CD14-positive monocyte (primary cell): ENCODE measurements around the gene MIF. TPM values are rescaled to one million over a fixed set of nuclear protein-coding genes. Genes with fewer than 3 reads are reported as not detected.
A peak's percentile ranks its signal among the peaks of the same experiment; 100 is the strongest.
"Not testable (repeated sequence)": the region's sequence is repeated elsewhere in the genome, so short reads cannot be mapped to it uniquely, and the experiment has no call there.

Experiments
- DNase-seq, 3 donors: peaks; one replicate each; pipeline ENCODE4 v3.0.0-alpha.2; 2011 to 2022
- H2AFZ ChIP-seq: 2 replicates; pipeline ENCODE4 v1.6.0; 2012; ENCODE audit warnings: mild to moderate bottlenecking, low read depth, low read length, inconsistent platforms; ENCODE audit not compliant: insufficient read depth, poor library complexity, severe bottlenecking
- H3K27ac ChIP-seq, 2 donors: 1 replicate in 1 of 2; 2 replicates in 1 of 2; pipeline ENCODE4 v1.5.1; 2012 to 2013; ENCODE audit warnings: low read length in 2 of 2, control low read depth in 1 of 2, inconsistent platforms in 1 of 2, low read depth in 1 of 2, mild to moderate bottlenecking in 1 of 2
- H3K27me3 ChIP-seq, 2 donors: one replicate each; pipeline versions ENCODE4 v1.6.0 to v1.6.1; 2011 to 2013; ENCODE audit warnings: low read length in 2 of 2; ENCODE audit not compliant: control insufficient read depth in 2 of 2, insufficient read depth in 2 of 2
- H3K36me3 ChIP-seq, 2 donors: replicated peaks in 1 of 2; 1 replicate in 1 of 2; 2 replicates in 1 of 2; pipeline versions ENCODE4 v1.5.1 to v1.6.1; 2012 to 2013; ENCODE audit warnings: low read length in 2 of 2, control low read depth in 1 of 2, inconsistent platforms in 1 of 2, mild to moderate bottlenecking in 1 of 2; ENCODE audit not compliant: insufficient read depth in 2 of 2, control insufficient read depth in 1 of 2
- H3K4me1 ChIP-seq, 2 donors: 1 replicate in 1 of 2; 2 replicates in 1 of 2; pipeline versions ENCODE4 v1.5.1 to v1.6.1; 2012 to 2013; ENCODE audit warnings: low read length in 2 of 2, control low read depth in 1 of 2, inconsistent platforms in 1 of 2, mild to moderate bottlenecking in 1 of 2, moderate library complexity in 1 of 2; ENCODE audit not compliant: insufficient read depth in 2 of 2, control insufficient read depth in 1 of 2
- H3K4me2 ChIP-seq: replicated peaks from 2 replicates; pipeline ENCODE3; 2012; ENCODE audit warnings: low read length, moderate library complexity, mild to moderate bottlenecking; ENCODE audit not compliant: poor library complexity, severe bottlenecking; ENCODE audit errors: extremely low read depth
- H3K4me3 ChIP-seq, 3 experiments: fragments of 200-600 bp in 1 of 3; sonication (generic) in 1 of 3; replicated peaks in 1 of 3; 1 replicate in 2 of 3; 2 replicates in 1 of 3; pipeline ENCODE4 v1.5.1; 2011 to 2013; ENCODE audit warnings: low read length in 3 of 3, mild to moderate bottlenecking in 3 of 3, control low read depth in 2 of 3, low read depth in 2 of 3, inconsistent platforms in 1 of 3, moderate library complexity in 1 of 3
- H3K79me2 ChIP-seq: 2 replicates; pipeline ENCODE4 v1.6.0; 2012; ENCODE audit warnings: mild to moderate bottlenecking, control low read depth, inconsistent platforms, low read length, moderate library complexity; ENCODE audit not compliant: insufficient read depth
- H3K9ac ChIP-seq: 2 replicates; pipeline ENCODE4 v1.6.0; 2017; ENCODE audit warnings: low read length, mild to moderate bottlenecking; ENCODE audit not compliant: insufficient read depth, poor library complexity, severe bottlenecking
- H3K9me3 ChIP-seq, 2 donors: replicated peaks in 1 of 2; 1 replicate in 1 of 2; 2 replicates in 1 of 2; pipeline versions ENCODE4 v1.5.1 to v1.6.1; 2012 to 2013; ENCODE audit warnings: low read length in 2 of 2, control low read depth in 1 of 2; ENCODE audit not compliant: control insufficient read depth in 1 of 2, insufficient read depth in 1 of 2
- H4K20me1 ChIP-seq: 2 replicates; pipeline ENCODE4 v1.6.0; 2012; ENCODE audit warnings: mild to moderate bottlenecking, low read length, control low read depth, moderate library complexity; ENCODE audit not compliant: insufficient read depth
- H3K27ac Mint-ChIP-seq, 7 donors: one replicate each; pipeline ENCODE4 v1.8.0; 2020; ENCODE audit warnings: mild to moderate bottlenecking in 7 of 7, mixed read lengths in 7 of 7, moderate library complexity in 6 of 7, inconsistent platforms in 2 of 7
- H3K27me3 Mint-ChIP-seq, 3 donors: one replicate each; pipeline ENCODE4 v1.8.0; 2021 to 2022; ENCODE audit warnings: low read depth in 3 of 3, mild to moderate bottlenecking in 3 of 3, mixed read lengths in 3 of 3, moderate library complexity in 3 of 3, inconsistent platforms in 1 of 3
- H3K36me3 Mint-ChIP-seq, 2 donors: one replicate each; pipeline ENCODE4 v1.8.0; 2020; ENCODE audit warnings: mixed read lengths in 2 of 2, inconsistent platforms in 1 of 2, mild to moderate bottlenecking in 1 of 2
- H3K4me1 Mint-ChIP-seq: one replicate; pipeline ENCODE4 v1.8.0; 2020; ENCODE audit warnings: mild to moderate bottlenecking, mixed read lengths
- H3K4me3 Mint-ChIP-seq, 2 donors: one replicate each; pipeline ENCODE4 v1.8.0; 2020; ENCODE audit warnings: mild to moderate bottlenecking in 2 of 2, mixed read lengths in 2 of 2, moderate library complexity in 1 of 2
- H3K9me3 Mint-ChIP-seq, 7 donors: one replicate each; pipeline ENCODE4 v1.8.0; 2020 to 2022; ENCODE audit warnings: mixed read lengths in 7 of 7, mild to moderate bottlenecking in 6 of 7, moderate library complexity in 6 of 7, inconsistent platforms in 2 of 7
- CTCF ChIP-seq: fragments of 200-600 bp; IDR thresholded peaks from one replicate; pipeline ENCODE4 v1.8.0; 2022; ENCODE audit warnings: antibody characterized with exemption, mild to moderate bottlenecking
- WGBS: methylation state at CpG from one replicate; pipeline ENCODE4 v1.1.5; 2013; ENCODE audit warnings: missing lambda C conversion rate; ENCODE audit not compliant: insufficient coverage; 5-methylcytosine and 5-hydroxymethylcytosine counted together
- intact Hi-C, 2 donors: fragments of 100-400 bp; cut with micrococcal nuclease; formaldehyde crosslinking; loops; one replicate each; pipeline versions ENCODE4 v1.15.0 to v1.15.1; 2023
- polyA plus RNA-seq, 3 donors: library from polyadenylated mRNA; depleted of rRNA in 1 of 3; unstranded in 2 of 3; stranded (reverse) in 1 of 3; fragments of 300-500 nt in 2 of 3; fragments of >200 nt in 1 of 3; fragmentation: Illumina TruSeq in 2 of 3; gene quantifications; 1 replicate in 2 of 3; 2 replicates in 1 of 3; pipeline ENCODE4 v1.2.3, GENCODE V29; 2012 to 2021

The MIF gene
- polyA plus RNA-seq, 3 donors = 66.4 to 390 (median 338) TPM

GRCh38 chr22:23858484-23858815, 35.7 kb upstream of the MIF start:
- H3K27ac ChIP-seq = no peak overlapping the region
- DNase-seq = no peak
- H3K4me3 Mint-ChIP-seq = peak overlapping the region; percentile 90 to 97
- H3K9me3 Mint-ChIP-seq = no peaks in the 10 kb centered on the region
- H4K20me1 ChIP-seq = no peaks in the 10 kb centered on the region
- peaks cover 0 to 5% (median 2%) of the 10 kb centered on the region in 3 donors for H3K27me3 Mint-ChIP-seq
- H3K4me1 Mint-ChIP-seq = peaks cover 16% of the 10 kb centered on the region
- H3K27ac Mint-ChIP-seq = peak overlapping the region in 5 of 7 donors; percentile 25 to 89 (median 58)
- peak overlapping the region; percentile 99 for H2AFZ ChIP-seq
- peak overlapping the region in 2 of 3 experiments; percentile 60 to 89 for H3K4me3 ChIP-seq
- H3K9ac ChIP-seq = peak overlapping the region; percentile 77
- peak overlapping the region; percentile 100 for H3K4me2 ChIP-seq
- no peaks in the 10 kb centered on the region for H3K27me3 ChIP-seq
- peaks cover 16 to 18% of the 10 kb centered on the region in 2 donors for H3K4me1 ChIP-seq
- intact Hi-C loops = no loop called here
- H3K36me3 Mint-ChIP-seq = no peaks in the 10 kb centered on the region
- H3K79me2 ChIP-seq = no peaks in the 10 kb centered on the region
- no CpG with 5 or more reads among the region's 7 CpGs for WGBS
- no peaks in the 10 kb centered on the region for H3K36me3 ChIP-seq
- H3K9me3 ChIP-seq = no peaks in the 10 kb centered on the region
- TF ChIP-seq CTCF = no peak

- no CpG with 5 or more reads among the region's 4 CpGs for WGBS
- no peaks in the 10 kb centered on the region for H3K27me3 ChIP-seq
- peaks cover 16% of the 10 kb centered on the region for H3K4me1 Mint-ChIP-seq
- no peaks in the 10 kb centered on the region for H3K9me3 Mint-ChIP-seq
- no peaks in the 10 kb centered on the region for H4K20me1 ChIP-seq
- no peak overlapping the region for H2AFZ ChIP-seq
- H3K27ac Mint-ChIP-seq = no peak overlapping the region
- no peaks in the 10 kb centered on the region for H3K36me3 Mint-ChIP-seq
- no peak overlapping the region for H3K4me2 ChIP-seq
- intact Hi-C loops = no loop called here
- peaks cover 16 to 18% of the 10 kb centered on the region in 2 donors for H3K4me1 ChIP-seq
- no peaks in the 10 kb centered on the region for H3K36me3 ChIP-seq
- H3K9ac ChIP-seq = no peak overlapping the region
- no peak overlapping the region for H3K4me3 Mint-ChIP-seq
- TF ChIP-seq CTCF = no peak
- H3K4me3 ChIP-seq = no peak overlapping the region
- H3K27me3 Mint-ChIP-seq = peaks cover 0 to 5% (median 2%) of the 10 kb centered on the region in 3 donors
- DNase-seq = no peak
- no peaks in the 10 kb centered on the region for H3K9me3 ChIP-seq
- no peaks in the 10 kb centered on the region for H3K79me2 ChIP-seq
- H3K27ac ChIP-seq = no peak overlapping the region
Measured at GRCh38 chr22:23859201-23859600, 35.0 kb upstream of the MIF start.

GRCh38 chr22:23860187-23860586, 34.0 kb upstream of the MIF start:
- H3K4me3 ChIP-seq, H3K27me3 Mint-ChIP-seq, H3K9me3 Mint-ChIP-seq, H3K36me3 Mint-ChIP-seq, H2AFZ ChIP-seq, H3K36me3 ChIP-seq, H3K27ac Mint-ChIP-seq, H3K9ac ChIP-seq, H3K27me3 ChIP-seq, H3K9me3 ChIP-seq, H3K4me2 ChIP-seq, H3K79me2 ChIP-seq, DNase-seq, H3K4me3 Mint-ChIP-seq, H4K20me1 ChIP-seq, H3K27ac ChIP-seq, intact Hi-C loops: not testable (repeated sequence)
- H3K4me1 Mint-ChIP-seq = peaks cover 16% of the 10 kb centered on the region
- no CpG with 5 or more reads among the region's 8 CpGs for WGBS
- peaks cover 16 to 18% of the 10 kb centered on the region in 2 donors for H3K4me1 ChIP-seq
